T-helper 2 cell treated with Interferon-gamma antibody and Interleukin-4, amounts not matched to agents 5 μg/mL and 100 μg/mL, for 36 hours (primary cell): Measurements from ENCODE around the gene KIZ.
A peak's percentile ranks its signal among the peaks of the same experiment; 100 is the strongest.
"Not testable (repeated sequence)": the region's sequence is repeated elsewhere in the genome, so short reads cannot be mapped to it uniquely, and the experiment has no call there.

Experiments
- DNase-seq: peaks from one replicate; pipeline ENCODE4 v3.0.0; 2021; ENCODE audit warnings: low spot score
- H3K27ac Mint-ChIP-seq: one replicate; pipeline ENCODE4 v1.8.0; 2021; ENCODE audit warnings: mild to moderate bottlenecking, mixed read lengths
- H3K27me3 Mint-ChIP-seq: one replicate; pipeline ENCODE4 v1.8.0; 2021; ENCODE audit warnings: low read depth, mixed read lengths
- H3K36me3 Mint-ChIP-seq: one replicate; pipeline ENCODE4 v1.8.0; 2021; ENCODE audit warnings: low read depth, mixed read lengths
- H3K4me1 Mint-ChIP-seq: one replicate; pipeline ENCODE4 v1.8.0; 2021; ENCODE audit warnings: low read depth, mixed read lengths
- H3K4me3 Mint-ChIP-seq: one replicate; pipeline ENCODE4 v1.8.0; 2022; ENCODE audit warnings: mild to moderate bottlenecking, moderate library complexity, mixed read lengths
- H3K9me3 Mint-ChIP-seq: one replicate; pipeline ENCODE4 v1.8.0; 2021; ENCODE audit warnings: mixed read lengths

KIZ gene

GRCh38 chr20:21162631-21163030 is 36.7 kb downstream of the KIZ start:
- Mint-ChIP-seq H3K27ac (no peak overlapping the region), H3K27me3 (no peaks in the 10 kb centered on the region), H3K36me3 (peaks cover 36% of the 10 kb centered on the region), H3K4me1 (peaks cover 23% of the 10 kb centered on the region), H3K4me3 (no peak overlapping the region), H3K9me3 (peaks cover 9% of the 10 kb centered on the region)
- DNase-seq: no peak

- peaks cover 21% of the 10 kb centered on the region for H3K4me1 Mint-ChIP-seq
- peak overlapping the region; percentile 68 for H3K4me3 Mint-ChIP-seq
- H3K27ac Mint-ChIP-seq: peak overlapping the region; percentile 87
- H3K27me3 Mint-ChIP-seq: no peaks in the 10 kb centered on the region
- peaks cover 25% of the 10 kb centered on the region for H3K9me3 Mint-ChIP-seq
- peaks cover 49% of the 10 kb centered on the region for H3K36me3 Mint-ChIP-seq
- peak; percentile 20 for DNase-seq
These were observed 40.9 kb downstream of the KIZ start for GRCh38 chr20:21166801-21167200.

GRCh38 chr20:21167261-21167660 is 41.4 kb downstream of the KIZ start:
- peak overlapping the region; percentile 68 for H3K4me3 Mint-ChIP-seq

GRCh38 chr20:21168061-21168460 is 42.2 kb downstream of the KIZ start:
- H3K9me3 Mint-ChIP-seq: peaks cover 25% of the 10 kb centered on the region
- H3K4me3 Mint-ChIP-seq, DNase-seq, H3K27me3 Mint-ChIP-seq: not testable (repeated sequence)
- H3K36me3 Mint-ChIP-seq: peaks cover 41% of the 10 kb centered on the region
- H3K4me1 Mint-ChIP-seq: peaks cover 25% of the 10 kb centered on the region
- peak overlapping the region; percentile 20 for H3K27ac Mint-ChIP-seq

More at GRCh38 chr20:21167261-21167660, 41.4 kb downstream of the KIZ start:
- Mint-ChIP-seq H3K27me3 (no peaks in the 10 kb centered on the region), H3K27ac (peak overlapping the region; percentile 87), H3K9me3 (peaks cover 25% of the 10 kb centered on the region), H3K36me3 (peaks cover 48% of the 10 kb centered on the region), H3K4me1 (peaks cover 21% of the 10 kb centered on the region)
- no peak for DNase-seq

GRCh38 chr20:21172626-21173025 is 46.7 kb downstream of the KIZ start:
- H3K4me1 Mint-ChIP-seq: peaks cover 16% of the 10 kb centered on the region
- H3K27me3 Mint-ChIP-seq: no peaks in the 10 kb centered on the region
- DNase-seq: no peak
- H3K36me3 Mint-ChIP-seq: peaks cover 18% of the 10 kb centered on the region
- no peak overlapping the region for H3K27ac Mint-ChIP-seq
- H3K4me3 Mint-ChIP-seq: no peak overlapping the region
- peaks cover 24% of the 10 kb centered on the region for H3K9me3 Mint-ChIP-seq

GRCh38 chr20:21173485-21173884 is 47.6 kb downstream of the KIZ start:
- H3K4me3 Mint-ChIP-seq: no peak overlapping the region
- H3K27ac Mint-ChIP-seq: no peak overlapping the region
- peaks cover 20% of the 10 kb centered on the region for H3K9me3 Mint-ChIP-seq
- H3K27me3 Mint-ChIP-seq: no peaks in the 10 kb centered on the region
- peaks cover 13% of the 10 kb centered on the region for H3K36me3 Mint-ChIP-seq
- DNase-seq: no peak
- peaks cover 14% of the 10 kb centered on the region for H3K4me1 Mint-ChIP-seq

- no peak overlapping the region for H3K4me3 Mint-ChIP-seq
- H3K27me3 Mint-ChIP-seq: no peaks in the 10 kb centered on the region
- peaks cover 15% of the 10 kb centered on the region for H3K36me3 Mint-ChIP-seq
- H3K9me3 Mint-ChIP-seq: peaks cover 17% of the 10 kb centered on the region
- H3K27ac Mint-ChIP-seq: no peak overlapping the region
- peaks cover 15% of the 10 kb centered on the region for H3K4me1 Mint-ChIP-seq
- DNase-seq: no peak
These were observed 48.8 kb downstream of the KIZ start for GRCh38 chr20:21174516-21175239.

- no peak for DNase-seq
- Mint-ChIP-seq H3K36me3 (peaks cover 13% of the 10 kb centered on the region), H3K27me3 (no peaks in the 10 kb centered on the region), H3K9me3 (peaks cover 16% of the 10 kb centered on the region), H3K4me1 (peaks cover 15% of the 10 kb centered on the region), H3K27ac (no peak overlapping the region), H3K4me3 (no peak overlapping the region)
These were observed 49.6 kb downstream of the KIZ start for GRCh38 chr20:21175433-21175832.

- DNase-seq: no peak
- no peak overlapping the region for H3K4me3 Mint-ChIP-seq
- peaks cover 4% of the 10 kb centered on the region for H3K36me3 Mint-ChIP-seq
- H3K27me3 Mint-ChIP-seq: no peaks in the 10 kb centered on the region
- no peak overlapping the region for H3K27ac Mint-ChIP-seq
- peaks cover 8% of the 10 kb centered on the region for H3K9me3 Mint-ChIP-seq
- H3K4me1 Mint-ChIP-seq: peaks cover 14% of the 10 kb centered on the region
These were observed 51.9 kb downstream of the KIZ start for GRCh38 chr20:21177767-21178166.

GRCh38 chr20:21179757-21180156 is 53.9 kb downstream of the KIZ start:
- no peak overlapping the region for H3K4me3 Mint-ChIP-seq
- H3K27me3 Mint-ChIP-seq: no peaks in the 10 kb centered on the region
- H3K4me1 Mint-ChIP-seq: peaks cover 9% of the 10 kb centered on the region
- peaks cover 8% of the 10 kb centered on the region for H3K9me3 Mint-ChIP-seq
- H3K36me3 Mint-ChIP-seq: peaks cover 4% of the 10 kb centered on the region
- DNase-seq: no peak
- H3K27ac Mint-ChIP-seq: no peak overlapping the region

- H3K9me3 Mint-ChIP-seq: peaks cover 8% of the 10 kb centered on the region
- peaks cover 7% of the 10 kb centered on the region for H3K4me1 Mint-ChIP-seq
- no peak for DNase-seq
- H3K4me3 Mint-ChIP-seq: no peak overlapping the region
- H3K27ac Mint-ChIP-seq: no peak overlapping the region
- no peaks in the 10 kb centered on the region for H3K27me3 Mint-ChIP-seq
- H3K36me3 Mint-ChIP-seq: peaks cover 4% of the 10 kb centered on the region
These were observed 54.4 kb downstream of the KIZ start for GRCh38 chr20:21180248-21180647.

- Mint-ChIP-seq H3K27me3 (no peaks in the 10 kb centered on the region), H3K27ac (no peak overlapping the region), H3K4me1 (peaks cover 1% of the 10 kb centered on the region), H3K4me3 (no peak overlapping the region), H3K9me3 (peaks cover 8% of the 10 kb centered on the region), H3K36me3 (peaks cover 4% of the 10 kb centered on the region)
- DNase-seq: no peak
These were observed 55.1 kb downstream of the KIZ start for GRCh38 chr20:21181028-21181427.

- Mint-ChIP-seq H3K36me3 (peaks cover 4% of the 10 kb centered on the region), H3K9me3 (no peaks in the 10 kb centered on the region), H3K27ac (no peak overlapping the region), H3K27me3 (no peaks in the 10 kb centered on the region), H3K4me1 (peaks cover 1% of the 10 kb centered on the region), H3K4me3 (no peak overlapping the region)
- no peak for DNase-seq
These were observed 57.1 kb downstream of the KIZ start for GRCh38 chr20:21182832-21183563.

- H3K9me3 Mint-ChIP-seq: no peaks in the 10 kb centered on the region
- H3K36me3 Mint-ChIP-seq: peaks cover 2% of the 10 kb centered on the region
- no peak overlapping the region for H3K27ac Mint-ChIP-seq
- no peak for DNase-seq
- peaks cover 1% of the 10 kb centered on the region for H3K4me1 Mint-ChIP-seq
- H3K4me3 Mint-ChIP-seq: no peak overlapping the region
- H3K27me3 Mint-ChIP-seq: no peaks in the 10 kb centered on the region
These were observed 57.8 kb downstream of the KIZ start for GRCh38 chr20:21183722-21184121.
